Hepatocyte (in vitro differentiated cells): ENCODE results near the gene EXOC6B.

Experiments used
- CTCF ChIP-seq: fragments of 200-600 bp; sonication (generic); IDR thresholded peaks from 2 replicates; pipeline ENCODE4 v1.5.1; 2016; ENCODE audit warnings: antibody characterized with exemption, mild to moderate bottlenecking; ENCODE audit not compliant: poor library complexity
- EZH2 ChIP-seq: fragments of 200-600 bp; sonication (generic); IDR thresholded peaks from 2 replicates; pipeline ENCODE4 v1.6.1; 2016; ENCODE audit warnings: antibody characterized with exemption, mild to moderate bottlenecking, borderline replicate concordance

- TF ChIP-seq EZH2 (no peak), CTCF (no peak)
These were observed 40.3 kb downstream of the EXOC6B start for GRCh38 chr2:72785517-72785916.
